ENCODE results near the gene TECR.
A peak's percentile ranks its signal among the peaks of the same experiment; 100 is the strongest.
"Not testable (repeated sequence)": the region's sequence is repeated elsewhere in the genome, so short reads cannot be mapped to it uniquely, and the experiment has no call there.

The TECR gene

GRCh38 chr19:14577885-14578427, 48.6 kb downstream of the TECR start:
- DNase-seq (ENCODE audit: insufficient read length, low spot score) (no peak), FAIRE-seq (peak; percentile 61)
- TF ChIP-seq POLR2AphosphoS5 (IDR thresholded peaks at IDR 0.05; ENCODE audit: low read depth, low read length) (no peak), SPI1 (IDR thresholded peaks at IDR 0.05; ENCODE audit: low read depth, low read length) (0 out of 2 replicates have a peak, but pooled peaks have one; percentile 7), POU2F2 (IDR thresholded peaks at IDR 0.05; ENCODE audit: low read depth, low read length) (no peak)

GRCh38 chr19:14580623-14581237, 51.3 kb downstream of the TECR start:
- peak; percentile 75 for FAIRE-seq
- DNase-seq (ENCODE audit: insufficient read length, low spot score) = no peak
- TF ChIP-seq POU2F2 (IDR thresholded peaks at IDR 0.05; ENCODE audit: low read depth, low read length) (peak; percentile 51; the same call in 1 of the 2 replicates), POLR2AphosphoS5 (IDR thresholded peaks at IDR 0.05; ENCODE audit: low read depth, low read length) (no peak), POLR2A (IDR thresholded peaks at IDR 0.05; ENCODE audit: low read depth, low read length) (no peak), PAX5 (IDR thresholded peaks at IDR 0.05; ENCODE audit: insufficient read depth, low read length, severe bottlenecking) (no peak), SPI1 (IDR thresholded peaks at IDR 0.05; ENCODE audit: low read depth, low read length) (peak; percentile 72), TAF1 (IDR thresholded peaks at IDR 0.05; ENCODE audit: low read depth, low read length) (no peak)

DNA sequence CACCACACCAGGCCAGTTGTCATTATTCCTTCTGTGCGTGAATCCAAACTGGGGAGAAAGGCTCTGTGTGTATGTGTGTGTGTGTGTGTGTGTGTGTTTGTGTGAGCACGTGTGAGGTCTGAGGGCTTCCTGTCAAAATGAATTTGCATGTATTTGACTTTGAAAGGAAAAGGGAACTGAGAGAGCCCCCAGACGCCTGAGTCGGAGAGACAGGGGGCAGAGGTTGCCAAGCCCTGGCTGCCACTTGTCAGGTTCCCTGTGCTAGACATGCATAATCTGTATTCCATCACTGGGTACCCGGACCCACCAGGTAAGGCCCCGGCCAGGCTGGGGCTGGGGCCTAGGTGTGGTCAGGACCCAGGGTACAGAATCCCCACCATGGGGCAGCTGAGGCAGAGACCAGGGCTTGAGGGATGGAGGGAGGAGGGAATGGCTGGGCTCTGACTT, 53.5 kb downstream of the TECR start, which contains the start of gene CLEC17A:
Gene CLEC17A, plus strand, starts transcription at position 191 of the 447 bp plus-strand sequence. Its CDS starts 77 bp downstream, at position 268.
- DNase-seq (ENCODE audit: insufficient read length, low spot score) = no peak
- peak; percentile 86 for FAIRE-seq

GRCh38 chr19:14584372-14584771, 55.0 kb downstream of the TECR start:
- DNase-seq (ENCODE audit: insufficient read length, low spot score); FAIRE-seq: not testable (repeated sequence)
- TF ChIP-seq POLR2A (IDR thresholded peaks at IDR 0.05; ENCODE audit: low read depth, low read length) (peak; percentile 72), POLR2AphosphoS5 (IDR thresholded peaks at IDR 0.05; ENCODE audit: low read depth, low read length) (peak; percentile 68)

More for the DNA sequence above, 53.5 kb downstream of the TECR start, which contains the start of gene CLEC17A:
- TF ChIP-seq POLR2AphosphoS5 (IDR thresholded peaks at IDR 0.05; ENCODE audit: low read depth, low read length) = peak; percentile 99
- TF ChIP-seq SPI1 (IDR thresholded peaks at IDR 0.05; ENCODE audit: low read depth, low read length) = peak; percentile 98
- peak; percentile 94 for TF ChIP-seq TAF1 (IDR thresholded peaks at IDR 0.05; ENCODE audit: low read depth, low read length)
- TF ChIP-seq PAX5 (IDR thresholded peaks at IDR 0.05; ENCODE audit: insufficient read depth, low read length, severe bottlenecking) = no peak
- TF ChIP-seq POU2F2 (IDR thresholded peaks at IDR 0.05; ENCODE audit: low read depth, low read length) = peak; percentile 99
- TF ChIP-seq POLR2A (IDR thresholded peaks at IDR 0.05; ENCODE audit: low read depth, low read length) = peak; percentile 99

DNA sequence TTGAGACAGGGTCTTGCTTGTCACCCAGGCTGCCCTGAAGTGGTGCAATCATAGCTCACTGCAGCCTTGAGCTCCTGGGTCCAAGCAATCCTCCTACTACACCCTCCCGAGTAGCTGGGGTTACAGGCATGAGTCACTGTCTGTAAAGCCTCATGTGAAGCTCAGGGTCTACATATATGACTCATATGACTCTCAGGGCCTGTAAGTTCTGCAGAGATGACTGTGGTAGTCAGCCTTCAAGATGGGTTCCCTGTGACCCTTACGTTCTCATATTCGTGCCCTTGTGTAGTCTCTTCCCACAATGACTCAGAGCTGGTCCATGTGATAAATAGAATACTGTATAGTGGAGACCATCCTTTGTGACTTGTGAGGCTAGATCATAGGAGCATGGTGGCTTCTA, 55.8 kb downstream of the TECR start:
- not testable (repeated sequence) for DNase-seq (ENCODE audit: insufficient read length, low spot score)
- FAIRE-seq = peak; percentile 98

DNA sequence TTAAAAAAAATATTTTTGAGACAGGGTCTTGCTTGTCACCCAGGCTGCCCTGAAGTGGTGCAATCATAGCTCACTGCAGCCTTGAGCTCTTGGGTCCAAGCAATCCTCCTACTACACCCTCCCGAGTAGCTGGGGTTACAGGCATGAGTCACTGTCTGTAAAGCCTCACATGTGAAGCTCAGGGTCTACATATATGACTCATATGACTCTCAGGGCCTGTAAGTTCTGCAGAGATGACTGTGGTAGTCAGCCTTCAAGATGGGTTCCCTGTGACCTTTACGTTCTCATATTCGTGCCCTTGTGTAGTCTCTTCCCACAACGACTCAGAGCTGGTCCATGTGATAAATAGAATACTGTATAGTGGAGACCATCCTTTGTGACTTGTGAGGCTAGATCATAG, 60.0 kb downstream of the TECR start:
- FAIRE-seq; DNase-seq (ENCODE audit: insufficient read length, low spot score): not testable (repeated sequence)

DNA sequence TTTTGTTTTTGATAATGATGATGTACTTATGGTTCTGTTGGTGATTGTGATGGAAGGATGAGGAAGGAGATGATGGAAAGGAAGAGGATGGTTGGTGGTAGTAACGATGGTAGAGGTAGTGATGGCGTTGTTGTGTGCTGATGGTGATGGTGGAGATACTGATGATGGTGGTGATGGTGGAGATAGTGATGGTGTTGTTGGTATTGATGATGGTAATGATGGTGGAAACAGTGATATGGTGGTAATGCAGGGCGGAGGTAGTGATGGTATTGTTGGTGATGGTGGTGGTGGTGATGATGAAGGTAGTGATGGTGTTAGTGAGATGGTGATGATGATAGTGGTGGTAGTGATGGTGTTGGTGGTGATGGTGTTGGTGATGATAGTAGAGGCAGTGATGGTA, 66.2 kb downstream of the TECR start:
- TF ChIP-seq POLR2AphosphoS5 (IDR thresholded peaks at IDR 0.05; ENCODE audit: low read depth, low read length) (no peak), TAF1 (IDR thresholded peaks at IDR 0.05; ENCODE audit: low read depth, low read length) (no peak), POLR2A (IDR thresholded peaks at IDR 0.05; ENCODE audit: low read depth, low read length) (no peak), PAX5 (IDR thresholded peaks at IDR 0.05; ENCODE audit: insufficient read depth, low read length, severe bottlenecking) (no peak), SPI1 (IDR thresholded peaks at IDR 0.05; ENCODE audit: low read depth, low read length) (no peak), POU2F2 (IDR thresholded peaks at IDR 0.05; ENCODE audit: low read depth, low read length) (no peak)
- peak; percentile 88 for FAIRE-seq
- no peak for DNase-seq (ENCODE audit: insufficient read length, low spot score)

- FAIRE-seq = no peak
- no peak for DNase-seq (ENCODE audit: insufficient read length, low spot score)
- no peak for TF ChIP-seq PAX5 (IDR thresholded peaks at IDR 0.05; ENCODE audit: insufficient read depth, low read length, severe bottlenecking)
- peak; percentile 49 for TF ChIP-seq POLR2AphosphoS5 (IDR thresholded peaks at IDR 0.05; ENCODE audit: low read depth, low read length)
- TF ChIP-seq POU2F2 (IDR thresholded peaks at IDR 0.05; ENCODE audit: low read depth, low read length) = no peak
These were observed 70.3 kb downstream of the TECR start for GRCh38 chr19:14599548-14600147.

DNA sequence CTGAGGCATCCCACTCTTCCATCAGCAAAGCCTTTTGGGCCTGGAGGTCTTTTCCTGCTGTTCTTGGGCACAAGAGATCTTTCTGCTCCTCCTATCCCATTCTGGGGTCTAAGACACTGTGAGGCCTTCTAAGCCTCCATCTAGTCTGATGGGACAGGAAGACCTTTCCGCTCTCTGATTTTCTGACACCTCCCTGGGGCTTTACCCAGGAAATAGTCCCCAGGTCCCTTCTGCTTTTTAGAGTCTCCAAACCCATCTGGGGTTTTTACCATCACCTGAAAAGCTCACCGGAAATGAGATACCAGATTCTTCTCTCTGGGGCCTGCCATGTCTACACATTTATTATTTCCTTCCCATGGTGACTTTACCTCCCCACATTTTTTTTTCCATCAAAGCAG, 74.6 kb downstream of the TECR start:
- TF ChIP-seq PAX5 (IDR thresholded peaks at IDR 0.05; ENCODE audit: insufficient read depth, low read length, severe bottlenecking) (peak; percentile 95), TAF1 (IDR thresholded peaks at IDR 0.05; ENCODE audit: low read depth, low read length) (no peak), POU2F2 (IDR thresholded peaks at IDR 0.05; ENCODE audit: low read depth, low read length) (peak; percentile 67; the same call in 1 of the 2 replicates), SPI1 (IDR thresholded peaks at IDR 0.05; ENCODE audit: low read depth, low read length) (peak; percentile 92), POLR2A (IDR thresholded peaks at IDR 0.05; ENCODE audit: low read depth, low read length) (peak; percentile 63), POLR2AphosphoS5 (IDR thresholded peaks at IDR 0.05; ENCODE audit: low read depth, low read length) (peak; percentile 70; the same call in 1 of the 2 replicates)
- DNase-seq (ENCODE audit: insufficient read length, low spot score) (peak; percentile 53), FAIRE-seq (peak; percentile 38)

GRCh38 chr19:14606627-14607026, 77.2 kb downstream of the TECR start:
- FAIRE-seq (no peak), DNase-seq (ENCODE audit: insufficient read length, low spot score) (no peak)
- TF ChIP-seq POLR2AphosphoS5 (IDR thresholded peaks at IDR 0.05; ENCODE audit: low read depth, low read length) (peak; percentile 55), POLR2A (IDR thresholded peaks at IDR 0.05; ENCODE audit: low read depth, low read length) (peak; percentile 44; the same call in 1 of the 2 replicates), PAX5 (IDR thresholded peaks at IDR 0.05; ENCODE audit: insufficient read depth, low read length, severe bottlenecking) (no peak)
